GM12892 (cell line): ENCODE measurements around the gene SLC24A1.

Experiments used
- POLR2A ChIP-seq: IDR thresholded peaks from 2 replicates; pipeline ENCODE4 v1.6.1; 2011; ENCODE audit warnings: low read depth, low read length, control low read depth
- POLR2AphosphoS5 ChIP-seq: IDR thresholded peaks from 2 replicates; pipeline ENCODE4 v1.6.1; 2011; ENCODE audit warnings: low read depth, low read length, control low read depth
- TAF1 ChIP-seq: IDR thresholded peaks from 2 replicates; pipeline ENCODE4 v1.6.1; 2011; ENCODE audit warnings: low read depth, mild to moderate bottlenecking, control low read depth, low read length, borderline replicate concordance

DNA sequence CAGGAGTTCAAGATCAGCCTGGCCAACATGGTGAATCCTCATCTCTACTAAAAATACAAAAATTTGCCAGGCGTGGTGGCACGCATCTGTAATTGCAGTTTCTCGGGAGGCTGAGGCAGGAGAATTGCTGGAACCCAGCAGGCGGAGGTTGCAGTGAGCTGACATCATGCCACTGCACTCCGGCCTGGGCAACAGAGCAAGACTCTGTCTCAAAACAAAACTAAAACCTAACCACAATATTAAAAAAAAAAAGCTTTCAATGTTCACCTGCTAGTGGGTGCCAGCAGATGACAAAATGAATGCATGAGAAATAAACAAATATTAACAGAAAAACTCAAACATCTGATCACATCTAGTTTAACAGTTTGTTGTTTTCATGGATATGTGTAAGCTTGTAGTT lies 9.0 kb downstream of the SLC24A1 start:
- TF ChIP-seq POLR2A, result no peak
- no peak for TF ChIP-seq POLR2AphosphoS5
- no peak for TF ChIP-seq TAF1
